Measurements from ENCODE around the gene SETD7.

The SETD7 gene

GRCh38 chr4:139574641-139575040 lies 18.6 kb upstream of the SETD7 start:
- DNase-seq, result no peak

GRCh38 chr4:139568206-139568955 lies 12.4 kb upstream of the SETD7 start:
- DNase-seq, result peak in 3 of 56 donors; percentile 22 to 28 (median 25)

- no peak for DNase-seq
Observed at GRCh38 chr4:139567159-139567870, 11.3 kb upstream of the SETD7 start.

GRCh38 chr4:139564502-139564901 lies 8.5 kb upstream of the SETD7 start:
- no peak for DNase-seq

- DNase-seq, result no peak
Observed at GRCh38 chr4:139563515-139563914, 7.5 kb upstream of the SETD7 start.

- DNase-seq, result no peak
Observed at GRCh38 chr4:139562839-139563238, 6.8 kb upstream of the SETD7 start.

- no peak for DNase-seq
Observed at GRCh38 chr4:139562067-139562684, 6.2 kb upstream of the SETD7 start.

- peak in 5 of 56 donors; percentile 4 to 26 (median 14) for DNase-seq
Observed at GRCh38 chr4:139560406-139561104, 4.5 kb upstream of the SETD7 start.

GRCh38 chr4:139559687-139560086 lies 3.7 kb upstream of the SETD7 start:
- DNase-seq, result no peak

- DNase-seq, result peak in 1 of 56 donors; percentile 3
Observed at GRCh38 chr4:139559089-139559479, 3.1 kb upstream of the SETD7 start.

- peak in 1 of 56 donors; percentile 8 for DNase-seq
Observed at GRCh38 chr4:139558235-139559088, 2.4 kb upstream of the SETD7 start.

- no peak for DNase-seq
Observed at GRCh38 chr4:139557556-139558110, 1.6 kb upstream of the SETD7 start.

- DNase-seq, result peak in 49 of 56 donors; percentile 8 to 79 (median 56)
Observed at GRCh38 chr4:139556724-139557555, 921 bp upstream of the SETD7 start.

GRCh38 chr4:139555705-139556070 lies 331 bp downstream of the SETD7 start:
- DNase-seq, result peak in 15 of 56 donors; percentile 35 to 78 (median 65)

GRCh38 chr4:139554893-139555704 lies 920 bp downstream of the SETD7 start:
- DNase-seq, result peak in 55 of 56 donors; percentile 12 to 88 (median 73)

GRCh38 chr4:139554642-139554892 lies 1.5 kb downstream of the SETD7 start:
- no peak for DNase-seq

- DNase-seq, result no peak
Observed at GRCh38 chr4:139553751-139554641, 2.0 kb downstream of the SETD7 start.
